Fibroblast of skin of abdomen (primary cell): ENCODE results near the gene YY1. TPM values are rescaled to one million over a fixed set of nuclear protein-coding genes. Genes with fewer than 3 reads are reported as not detected.
"Not testable (repeated sequence)": the region's sequence is repeated elsewhere in the genome, so short reads cannot be mapped to it uniquely, and the experiment has no call there.

Source experiments
- DNase-seq: peaks from one replicate; pipeline ENCODE4 v3.0.0-alpha.2; 2013
- polyA plus RNA-seq, 2 experiments: library from polyadenylated mRNA; unstranded; fragments of 120-200 nt; gene quantifications; one replicate each; pipeline ENCODE4 v1.2.1, GENCODE V29; 2013; ENCODE audit not compliant: insufficient read length in 2 of 2

The YY1 gene
- polyA plus RNA-seq (2013, experiment 1 of 2; ENCODE audit: insufficient read length) = 75.6 TPM
- polyA plus RNA-seq (2013, experiment 2 of 2; ENCODE audit: insufficient read length) = 73.6 TPM

DNA sequence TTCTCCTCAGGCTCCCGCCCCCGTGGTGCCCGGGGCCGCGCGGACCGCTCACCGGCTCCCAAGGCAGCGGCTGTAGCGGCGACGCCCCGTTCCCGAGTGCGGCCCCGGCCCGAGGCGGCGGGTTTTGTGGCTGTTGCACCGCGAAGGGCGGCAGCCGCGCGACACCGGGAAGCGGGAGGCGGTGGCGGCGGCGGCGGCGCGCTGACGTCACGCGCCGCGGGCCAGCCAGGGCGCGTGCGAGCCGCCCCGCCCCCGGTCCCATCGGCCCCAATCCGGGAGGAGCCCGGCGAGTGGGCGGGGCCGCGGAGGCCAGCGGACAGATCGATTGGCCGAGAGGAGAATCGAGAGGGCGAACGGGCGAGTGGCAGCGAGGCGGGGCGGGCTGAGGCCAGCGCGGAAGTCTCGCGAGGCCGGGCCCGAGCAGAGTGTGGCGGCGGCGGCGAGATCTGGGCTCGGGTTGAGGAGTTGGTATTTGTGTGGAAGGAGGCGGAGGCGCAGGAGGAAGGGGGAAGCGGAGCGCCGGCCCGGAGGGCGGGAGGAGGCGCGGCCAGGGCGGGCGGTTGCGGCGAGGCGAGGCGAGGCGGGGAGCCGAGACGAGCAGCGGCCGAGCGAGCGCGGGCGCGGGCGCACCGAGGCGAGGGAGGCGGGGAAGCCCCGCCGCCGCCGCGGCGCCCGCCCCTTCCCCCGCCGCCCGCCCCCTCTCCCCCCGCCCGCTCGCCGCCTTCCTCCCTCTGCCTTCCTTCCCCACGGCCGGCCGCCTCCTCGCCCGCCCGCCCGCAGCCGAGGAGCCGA is at the start of gene YY1:
TSS of gene YY1 (plus strand) at position 726 of the 792 bp plus-strand sequence. CDS start 101 bp downstream, outside the sequence.
- peak; percentile 98 for DNase-seq

- no peak for DNase-seq
Observed at GRCh38 chr14:100190126-100190525, 48.8 kb upstream of the YY1 start.

- no peak for DNase-seq
Observed at GRCh38 chr14:100191584-100192249, 47.2 kb upstream of the YY1 start.

GRCh38 chr14:100192250-100192671 is 46.7 kb upstream of the YY1 start:
- no peak for DNase-seq

- peak; percentile 98 for DNase-seq
Observed at GRCh38 chr14:100192672-100193416, 46.1 kb upstream of the YY1 start.

DNA sequence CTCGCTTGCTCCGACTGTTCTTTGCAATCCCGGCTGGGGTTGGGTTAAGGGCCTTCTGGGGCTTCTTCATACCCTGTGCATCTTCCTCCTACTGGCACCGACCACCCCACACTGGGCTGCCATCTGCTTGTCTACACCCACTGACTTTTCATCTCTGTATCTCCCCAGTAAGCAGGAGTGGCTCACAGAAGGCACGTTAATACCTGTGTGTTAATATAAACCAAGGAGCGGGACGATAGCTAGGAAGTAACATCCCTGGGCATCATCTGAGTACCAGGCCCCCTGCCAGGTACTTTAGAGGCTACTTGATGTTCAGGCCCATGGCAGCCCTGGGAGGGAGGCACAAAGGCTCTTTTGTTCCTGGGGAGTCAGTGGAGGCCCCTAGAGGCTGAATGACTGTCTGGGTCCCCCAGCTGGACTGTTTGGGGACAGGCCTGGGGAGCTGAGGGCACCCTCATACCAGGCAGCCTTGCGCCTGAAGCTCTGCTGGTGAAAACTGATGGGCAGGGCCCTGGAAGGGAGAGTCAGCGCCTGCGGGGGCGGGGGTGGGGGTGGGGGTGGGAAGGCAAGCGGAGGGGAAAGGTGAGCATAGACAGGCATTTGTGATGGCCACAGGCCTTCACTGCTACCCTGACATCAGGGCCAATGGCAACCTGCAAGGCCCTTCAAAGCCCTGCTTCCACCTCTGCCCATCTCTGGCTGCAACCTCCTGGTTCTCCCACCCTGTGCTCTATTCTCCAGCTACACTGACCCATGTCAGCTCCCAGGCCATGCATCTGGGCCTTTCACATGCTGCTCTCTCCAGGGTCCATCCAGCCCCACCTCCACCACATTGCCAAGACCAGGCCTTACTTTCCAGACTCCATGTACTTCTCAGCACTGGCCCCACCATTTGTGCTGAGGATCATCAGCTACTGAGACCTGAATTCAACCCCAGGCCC is 45.3 kb upstream of the YY1 start:
- DNase-seq = no peak

DNA sequence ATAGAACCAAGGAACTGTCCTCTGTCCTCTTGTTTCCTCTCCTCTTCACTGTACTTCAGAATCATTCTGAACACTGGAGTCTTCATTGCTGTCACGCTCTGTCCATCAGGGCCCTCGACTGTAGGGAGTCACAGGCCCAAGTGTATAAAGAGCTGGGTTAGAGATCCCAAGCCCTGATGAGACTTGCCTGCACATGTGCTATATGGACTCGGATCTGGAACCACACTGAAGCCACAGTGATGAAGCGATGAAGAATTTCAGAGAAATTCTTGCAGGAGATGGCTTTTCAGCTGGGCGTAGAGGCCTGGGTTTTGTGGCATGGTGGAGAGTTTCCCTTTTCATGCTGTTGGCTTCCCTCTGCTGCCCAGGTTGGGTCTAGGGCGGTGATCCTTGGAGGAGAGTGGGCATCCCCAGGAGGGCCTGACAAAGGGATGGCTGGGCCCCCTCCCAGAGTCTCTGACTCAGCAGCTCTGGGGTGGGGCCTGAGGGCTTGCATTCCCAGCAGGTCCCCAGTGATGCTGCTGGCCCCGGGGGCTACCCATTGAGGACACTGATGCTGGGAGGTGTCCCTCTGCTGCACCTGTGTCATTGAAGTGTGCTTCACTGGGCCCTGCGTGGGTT is 39.6 kb upstream of the YY1 start:
- no peak for DNase-seq

DNA sequence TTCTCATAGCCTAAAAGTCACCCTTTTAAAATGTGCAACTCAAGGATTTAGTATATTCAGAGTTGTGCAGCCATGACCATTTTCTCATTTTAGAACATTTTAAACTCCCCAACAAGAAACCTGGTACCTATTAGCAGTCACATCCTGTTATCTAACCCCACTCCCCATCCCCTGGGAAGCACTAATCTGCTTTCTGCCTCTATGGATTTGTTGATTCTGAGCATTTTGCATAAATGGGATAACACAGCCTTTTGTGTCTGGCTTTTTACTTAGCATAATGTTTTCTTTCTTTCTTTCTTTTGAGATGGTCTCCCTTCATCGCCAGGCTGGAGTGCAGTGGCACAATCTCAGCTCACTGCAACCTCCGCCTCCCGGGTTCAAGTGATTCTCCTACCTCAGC is 38.6 kb upstream of the YY1 start:
- DNase-seq = no peak

DNA sequence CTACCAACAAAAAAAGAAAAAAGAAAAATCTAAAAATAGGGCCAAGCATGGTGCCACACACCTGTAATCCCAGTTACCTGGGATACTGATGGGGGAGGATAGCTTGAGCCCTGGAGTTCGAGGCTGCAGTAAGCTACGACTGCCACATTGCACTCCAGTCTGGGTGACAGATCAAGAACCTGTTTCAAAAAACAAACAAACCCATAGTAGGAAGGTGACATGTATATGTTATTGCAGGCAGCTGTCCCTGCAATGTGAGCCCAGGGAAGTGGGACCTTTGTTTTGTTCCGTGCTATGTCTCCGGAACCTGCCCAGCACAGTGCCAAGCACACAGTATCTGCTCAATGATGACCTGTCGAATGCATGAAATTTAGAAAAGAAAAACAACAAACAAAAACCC is 37.2 kb upstream of the YY1 start:
- DNase-seq = no peak

DNA sequence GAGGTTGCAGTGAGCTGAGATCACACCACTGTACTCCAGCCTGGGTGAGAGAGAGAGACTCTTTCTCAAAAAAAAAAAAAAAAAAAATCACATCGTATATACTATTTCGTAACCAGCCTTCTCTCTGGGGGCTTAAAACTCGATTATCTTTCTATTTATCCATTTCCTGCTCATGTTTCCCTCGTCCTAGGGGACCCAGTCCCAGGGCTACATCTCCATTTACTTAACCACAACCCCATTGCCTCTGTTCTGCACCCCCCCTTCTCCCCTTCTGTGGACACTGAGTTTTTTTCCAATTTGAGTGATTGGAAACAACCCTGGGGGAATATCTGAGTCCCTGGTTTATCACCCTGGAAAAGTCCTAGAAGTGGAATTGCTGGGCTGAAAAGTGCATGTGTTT is 36.2 kb upstream of the YY1 start:
- DNase-seq = no peak

- no peak for DNase-seq
Observed at GRCh38 chr14:100203146-100203545, 35.8 kb upstream of the YY1 start.

- DNase-seq = no peak
Observed at GRCh38 chr14:100203962-100204834, 34.7 kb upstream of the YY1 start.

- DNase-seq = not testable (repeated sequence)
Observed at GRCh38 chr14:100204835-100205167, 34.1 kb upstream of the YY1 start.

DNA sequence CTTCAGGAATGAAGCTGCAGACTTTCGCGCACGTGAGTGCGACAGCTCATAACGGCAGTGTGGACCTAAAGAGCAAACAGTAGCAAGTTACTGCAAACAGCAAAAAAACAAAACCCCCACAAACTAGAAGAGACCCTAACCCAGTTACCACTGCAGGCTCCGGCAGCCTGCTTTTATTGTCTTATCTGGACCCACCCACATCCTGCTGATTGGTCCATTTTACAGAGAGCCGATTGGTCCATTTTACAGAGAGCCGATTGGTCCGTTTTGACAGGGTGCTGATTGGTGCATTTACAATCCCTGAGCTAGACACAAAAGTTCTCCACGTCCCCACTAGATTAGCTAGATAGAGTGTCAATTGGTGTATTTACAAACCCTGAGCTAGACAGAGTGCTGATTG is 31.4 kb upstream of the YY1 start:
- DNase-seq = not testable (repeated sequence)

- DNase-seq = not testable (repeated sequence)
Observed at GRCh38 chr14:100208136-100208535, 30.8 kb upstream of the YY1 start.

- no peak for DNase-seq
Observed at GRCh38 chr14:100211366-100211765, 27.6 kb upstream of the YY1 start.

GRCh38 chr14:100211893-100212292 is 27.1 kb upstream of the YY1 start:
- no peak for DNase-seq

GRCh38 chr14:100212476-100213333 is 26.2 kb upstream of the YY1 start:
- no peak for DNase-seq

- no peak for DNase-seq
Observed at GRCh38 chr14:100213587-100213955, 25.4 kb upstream of the YY1 start.
